Vagina (tissue), 2 donors: ENCODE measurements around the gene TNIK. TPM values are rescaled to one million over a fixed set of nuclear protein-coding genes. Genes with fewer than 3 reads are reported as not detected.

Source experiments
- DNase-seq, 2 donors: peaks; one replicate each; pipeline ENCODE4 v3.0.0-alpha.2; 2017; ENCODE audit errors: extremely low spot score in 2 of 2
- H3K27ac ChIP-seq: fragments of 200-600 bp; sonication (generic); one replicate; pipeline ENCODE4 v1.5.1; 2019
- H3K27me3 ChIP-seq: fragments of 200-600 bp; sonication (generic); one replicate; pipeline ENCODE4 v1.5.1; 2019
- H3K36me3 ChIP-seq, 2 donors: fragments of 200-600 bp; sonication (generic); one replicate each; pipeline ENCODE4 v1.5.1; 2017 to 2019
- H3K4me1 ChIP-seq: fragments of 200-600 bp; sonication (generic); one replicate; pipeline ENCODE4 v1.5.1; 2019
- H3K4me3 ChIP-seq, 2 donors: fragments of 200-600 bp; sonication (generic); 1 replicate in 1 of 2; 2 replicates in 1 of 2; pipeline ENCODE4 v1.5.1; 2016 to 2019
- H3K9me3 ChIP-seq: fragments of 200-600 bp; sonication (generic); one replicate; pipeline ENCODE4 v1.5.1; 2019
- POLR2A ChIP-seq, 2 donors: fragments of 450-650 bp; IDR thresholded peaks; one replicate each; pipeline ENCODE4 v1.6.1; 2017; ENCODE audit warnings: antibody characterized with exemption in 2 of 2, mild to moderate bottlenecking in 2 of 2, moderate library complexity in 2 of 2
- POLR2AphosphoS5 ChIP-seq, 2 donors: sonication (generic); formaldehyde crosslinking; IDR thresholded peaks; one replicate each; pipeline ENCODE4 v1.9.0; 2017; ENCODE audit warnings: antibody characterized with exemption in 2 of 2, mild to moderate bottlenecking in 2 of 2, low read depth in 1 of 2; ENCODE audit not compliant: insufficient read depth in 1 of 2
- intact Hi-C: fragments of 100-400 bp; cut with DNase I; formaldehyde crosslinking; loops from one replicate; pipeline ENCODE4 v1.15.1; 2023
- total RNA-seq: library from RNA; depleted of rRNA; stranded (reverse); fragments of >200 nt; gene quantifications from one replicate; pipeline ENCODE4 v1.2.3, GENCODE V29; 2016
- TF ChIP-seq, protein P1 (sequence below), 3 experiments: fragments of 450-650 bp in 2 of 3; fragments of 200-600 bp in 1 of 3; sonication (generic) in 1 of 3; IDR thresholded peaks; one replicate each; pipeline ENCODE4 v1.5.1; 2017 to 2019; ENCODE audit warnings: antibody characterized with exemption in 3 of 3, mild to moderate bottlenecking in 2 of 3, moderate library complexity in 2 of 3

Gene TNIK
- total RNA-seq, 1 donor from 2014 or later = 5.9 TPM

DNA sequence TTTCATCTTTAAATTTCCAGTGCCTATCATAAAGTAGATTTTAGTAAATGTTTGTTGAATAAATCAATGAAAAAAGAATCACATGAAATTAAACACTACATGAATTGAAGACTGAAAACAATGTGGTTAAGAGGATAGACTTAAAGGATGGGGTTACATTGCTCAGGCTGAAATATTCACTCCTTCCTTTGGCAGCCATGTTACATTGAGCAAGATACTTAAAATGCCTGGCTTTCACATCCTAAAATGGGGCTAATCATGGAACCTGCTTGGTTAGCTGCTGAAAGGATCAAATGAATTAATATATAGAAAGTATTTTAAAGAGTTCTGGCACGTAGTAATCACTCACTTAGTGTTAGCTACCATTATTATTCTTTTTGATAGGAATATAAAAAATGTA is 236.8 kb downstream of the TNIK start:
- Histone ChIP-seq H3K36me3 (no peaks in the 10 kb centered on the region), H3K9me3 (no peaks in the 10 kb centered on the region), H3K27ac (no peak overlapping the region), H3K27me3 (no peaks in the 10 kb centered on the region), H3K4me3 (no peak overlapping the region), H3K4me1 (no peaks in the 10 kb centered on the region)
- TF ChIP-seq, protein P1, sequence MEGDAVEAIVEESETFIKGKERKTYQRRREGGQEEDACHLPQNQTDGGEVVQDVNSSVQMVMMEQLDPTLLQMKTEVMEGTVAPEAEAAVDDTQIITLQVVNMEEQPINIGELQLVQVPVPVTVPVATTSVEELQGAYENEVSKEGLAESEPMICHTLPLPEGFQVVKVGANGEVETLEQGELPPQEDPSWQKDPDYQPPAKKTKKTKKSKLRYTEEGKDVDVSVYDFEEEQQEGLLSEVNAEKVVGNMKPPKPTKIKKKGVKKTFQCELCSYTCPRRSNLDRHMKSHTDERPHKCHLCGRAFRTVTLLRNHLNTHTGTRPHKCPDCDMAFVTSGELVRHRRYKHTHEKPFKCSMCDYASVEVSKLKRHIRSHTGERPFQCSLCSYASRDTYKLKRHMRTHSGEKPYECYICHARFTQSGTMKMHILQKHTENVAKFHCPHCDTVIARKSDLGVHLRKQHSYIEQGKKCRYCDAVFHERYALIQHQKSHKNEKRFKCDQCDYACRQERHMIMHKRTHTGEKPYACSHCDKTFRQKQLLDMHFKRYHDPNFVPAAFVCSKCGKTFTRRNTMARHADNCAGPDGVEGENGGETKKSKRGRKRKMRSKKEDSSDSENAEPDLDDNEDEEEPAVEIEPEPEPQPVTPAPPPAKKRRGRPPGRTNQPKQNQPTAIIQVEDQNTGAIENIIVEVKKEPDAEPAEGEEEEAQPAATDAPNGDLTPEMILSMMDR (IDR thresholded peaks at IDR 0.05) = no peak
- TF ChIP-seq POLR2AphosphoS5 (IDR thresholded peaks at IDR 0.05; ENCODE audit: insufficient read depth in 1 of 2, low read depth in 1 of 2) (no peak), POLR2A (IDR thresholded peaks at IDR 0.05) (no peak)
- no peak for DNase-seq
- intact Hi-C loops = no loop called here

- DNase-seq = no peak
- Histone ChIP-seq H3K27ac (no peak overlapping the region), H3K9me3 (no peaks in the 10 kb centered on the region), H3K4me3 (no peak overlapping the region), H3K4me1 (no peaks in the 10 kb centered on the region), H3K36me3 (no peaks in the 10 kb centered on the region), H3K27me3 (no peaks in the 10 kb centered on the region)
- no peak for TF ChIP-seq POLR2A (IDR thresholded peaks at IDR 0.05)
- no peak for TF ChIP-seq POLR2AphosphoS5 (IDR thresholded peaks at IDR 0.05; ENCODE audit: insufficient read depth in 1 of 2, low read depth in 1 of 2)
- TF ChIP-seq, protein P1 (IDR thresholded peaks at IDR 0.05) = no peak
- intact Hi-C loops = no loop called here
Observed at GRCh38 chr3:171222995-171223394, 237.2 kb downstream of the TNIK start.

GRCh38 chr3:171221597-171221996 is 238.6 kb downstream of the TNIK start:
- H3K27me3 ChIP-seq = no peaks in the 10 kb centered on the region
- DNase-seq = no peak
- H3K4me1 ChIP-seq = no peaks in the 10 kb centered on the region
- H3K4me3 ChIP-seq = no peak overlapping the region
- intact Hi-C loops = no loop called here
- H3K36me3 ChIP-seq = no peaks in the 10 kb centered on the region
- TF ChIP-seq, protein P1 (IDR thresholded peaks at IDR 0.05) = no peak
- no peak for TF ChIP-seq POLR2A (IDR thresholded peaks at IDR 0.05)
- TF ChIP-seq POLR2AphosphoS5 (IDR thresholded peaks at IDR 0.05; ENCODE audit: insufficient read depth in 1 of 2, low read depth in 1 of 2) = no peak
- no peaks in the 10 kb centered on the region for H3K9me3 ChIP-seq
- no peak overlapping the region for H3K27ac ChIP-seq

DNA sequence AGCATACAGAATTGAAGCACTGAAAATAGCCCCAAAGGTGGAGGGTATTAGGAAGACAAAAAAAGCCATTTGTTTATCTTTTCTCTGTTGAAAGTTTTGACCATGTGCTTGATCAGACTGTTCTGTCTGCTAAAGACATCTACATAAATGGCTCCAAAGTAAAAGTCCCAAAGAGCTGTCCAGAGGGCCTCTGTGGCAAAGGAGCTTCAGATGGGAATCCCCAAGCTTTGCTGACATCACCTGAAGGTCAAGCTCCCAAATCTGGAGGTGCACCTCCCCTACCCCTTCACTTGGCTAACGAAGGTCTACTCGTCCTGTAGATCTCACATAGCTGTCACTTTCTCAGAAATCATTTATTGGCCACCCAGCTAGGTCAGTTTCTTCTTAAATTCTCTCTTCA is 239.1 kb downstream of the TNIK start:
- Histone ChIP-seq H3K36me3 (no peaks in the 10 kb centered on the region), H3K27ac (no peak overlapping the region), H3K9me3 (no peaks in the 10 kb centered on the region), H3K4me1 (no peaks in the 10 kb centered on the region), H3K4me3 (no peak overlapping the region), H3K27me3 (no peaks in the 10 kb centered on the region)
- intact Hi-C loops = no loop called here
- DNase-seq = no peak
- TF ChIP-seq POLR2AphosphoS5 (IDR thresholded peaks at IDR 0.05; ENCODE audit: insufficient read depth in 1 of 2, low read depth in 1 of 2) (no peak), POLR2A (IDR thresholded peaks at IDR 0.05) (no peak)
- TF ChIP-seq, protein P1 (IDR thresholded peaks at IDR 0.05) = no peak

DNA sequence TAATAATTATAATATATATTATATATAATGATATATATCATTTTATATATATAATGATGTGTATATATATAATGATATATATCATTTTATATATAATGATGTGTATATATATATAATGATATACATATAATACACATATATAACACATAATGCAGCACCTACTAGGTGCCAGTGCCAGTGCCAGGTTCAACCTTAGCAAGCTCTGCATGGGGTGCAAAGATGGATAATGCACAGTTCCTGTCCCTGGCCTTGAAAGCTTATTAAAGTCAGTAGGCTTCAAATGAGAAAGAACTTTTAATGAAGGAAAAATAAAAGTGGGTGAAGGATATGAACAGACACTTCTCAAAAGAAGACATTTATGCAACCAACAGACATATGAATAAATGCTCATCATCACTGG is 240.9 kb downstream of the TNIK start:
- Histone ChIP-seq H3K36me3 (no peaks in the 10 kb centered on the region), H3K27ac (no peak overlapping the region), H3K27me3 (no peaks in the 10 kb centered on the region), H3K4me3 (no peak overlapping the region), H3K9me3 (no peaks in the 10 kb centered on the region), H3K4me1 (no peaks in the 10 kb centered on the region)
- TF ChIP-seq, protein P1 (IDR thresholded peaks at IDR 0.05) = no peak
- TF ChIP-seq POLR2AphosphoS5 (IDR thresholded peaks at IDR 0.05; ENCODE audit: insufficient read depth in 1 of 2, low read depth in 1 of 2) (no peak), POLR2A (IDR thresholded peaks at IDR 0.05) (no peak)
- intact Hi-C loops = no loop called here
- no peak for DNase-seq
